ENCODE measurements around the gene GADD45G.

DNA sequence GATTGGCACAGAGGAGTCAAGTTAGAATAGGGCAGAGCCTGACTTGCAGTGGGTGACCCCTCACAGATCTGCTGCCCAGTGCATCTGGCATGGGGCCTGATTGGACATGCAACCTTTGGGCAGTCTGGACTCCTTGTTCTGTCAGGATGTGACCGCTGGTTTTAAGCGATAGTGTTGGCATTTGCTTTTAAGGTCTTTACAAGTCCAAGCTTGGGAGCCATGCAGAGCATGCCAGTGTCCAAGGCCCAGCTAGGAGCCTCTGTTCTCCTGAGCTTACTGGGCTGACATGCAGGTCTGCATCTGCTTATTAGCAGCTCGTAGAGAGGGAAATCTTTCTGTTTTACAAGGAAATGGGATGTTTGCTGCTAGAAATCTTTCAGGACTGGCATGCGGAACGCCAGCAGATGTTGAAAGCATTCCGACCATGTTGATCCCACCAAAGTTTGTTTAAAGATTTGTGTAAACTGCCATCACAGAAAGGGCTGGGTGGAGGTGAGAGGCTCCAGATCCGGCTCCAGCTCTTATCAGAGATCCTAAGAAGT lies 27.5 kb downstream of the GADD45G start:
- no peak for TF ChIP-seq CTCF (IDR thresholded peaks at IDR 0.05; ENCODE audit: insufficient read depth, low read depth, low read length)
- no peak for TF ChIP-seq EZH2 (IDR thresholded peaks at IDR 0.05; ENCODE audit: insufficient read depth, low read length)

Data from astrocyte (in vitro differentiated cells and primary cell).